Vagina (tissue), 2 donors: Measurements from ENCODE around the gene ITLN1. TPM values are rescaled to one million over a fixed set of nuclear protein-coding genes. Genes with fewer than 3 reads are reported as not detected.
A peak's percentile ranks its signal among the peaks of the same experiment; 100 is the strongest.

Source experiments
- DNase-seq, 2 donors: peaks; one replicate each; pipeline ENCODE4 v3.0.0-alpha.2; 2017; ENCODE audit errors: extremely low spot score in 2 of 2
- H3K27ac ChIP-seq: fragments of 200-600 bp; sonication (generic); one replicate; pipeline ENCODE4 v1.5.1; 2019
- H3K27me3 ChIP-seq: fragments of 200-600 bp; sonication (generic); one replicate; pipeline ENCODE4 v1.5.1; 2019
- H3K36me3 ChIP-seq, 2 donors: fragments of 200-600 bp; sonication (generic); one replicate each; pipeline ENCODE4 v1.5.1; 2017 to 2019
- H3K4me1 ChIP-seq: fragments of 200-600 bp; sonication (generic); one replicate; pipeline ENCODE4 v1.5.1; 2019
- H3K4me3 ChIP-seq, 2 donors: fragments of 200-600 bp; sonication (generic); 1 replicate in 1 of 2; 2 replicates in 1 of 2; pipeline ENCODE4 v1.5.1; 2016 to 2019
- H3K9me3 ChIP-seq: fragments of 200-600 bp; sonication (generic); one replicate; pipeline ENCODE4 v1.5.1; 2019
- CTCF ChIP-seq, 3 experiments: fragments of 450-650 bp in 2 of 3; fragments of 200-600 bp in 1 of 3; sonication (generic) in 1 of 3; IDR thresholded peaks; one replicate each; pipeline ENCODE4 v1.5.1; 2017 to 2019; ENCODE audit warnings: antibody characterized with exemption in 3 of 3, mild to moderate bottlenecking in 2 of 3, moderate library complexity in 2 of 3
- POLR2A ChIP-seq, 2 donors: fragments of 450-650 bp; IDR thresholded peaks; one replicate each; pipeline ENCODE4 v1.6.1; 2017; ENCODE audit warnings: antibody characterized with exemption in 2 of 2, mild to moderate bottlenecking in 2 of 2, moderate library complexity in 2 of 2
- POLR2AphosphoS5 ChIP-seq, 2 donors: sonication (generic); formaldehyde crosslinking; IDR thresholded peaks; one replicate each; pipeline ENCODE4 v1.9.0; 2017; ENCODE audit warnings: antibody characterized with exemption in 2 of 2, mild to moderate bottlenecking in 2 of 2, low read depth in 1 of 2; ENCODE audit not compliant: insufficient read depth in 1 of 2
- intact Hi-C: fragments of 100-400 bp; cut with DNase I; formaldehyde crosslinking; loops from one replicate; pipeline ENCODE4 v1.15.1; 2023
- total RNA-seq: library from RNA; depleted of rRNA; stranded (reverse); fragments of >200 nt; gene quantifications from one replicate; pipeline ENCODE4 v1.2.3, GENCODE V29; 2016

ITLN1 gene
- total RNA-seq, 1 donor from 2014 or later = 1.5 TPM

- peak; percentile 28 to 60 for DNase-seq
- TF ChIP-seq POLR2AphosphoS5 (IDR thresholded peaks at IDR 0.05; ENCODE audit: insufficient read depth in 1 of 2, low read depth in 1 of 2) = no peak
- no peak for TF ChIP-seq CTCF (IDR thresholded peaks at IDR 0.05)
- no peak for TF ChIP-seq POLR2A (IDR thresholded peaks at IDR 0.05)
- Histone ChIP-seq H3K27ac (no peak overlapping the region), H3K4me1 (no peaks in the 10 kb centered on the region), H3K36me3 (no peaks in the 10 kb centered on the region), H3K4me3 (no peak overlapping the region), H3K27me3 (no peaks in the 10 kb centered on the region), H3K9me3 (no peaks in the 10 kb centered on the region)
- intact Hi-C loops = no loop called here
Measured at GRCh38 chr1:160860840-160861505, 24.0 kb downstream of the ITLN1 start.

- Histone ChIP-seq H3K4me1 (no peaks in the 10 kb centered on the region), H3K36me3 (no peaks in the 10 kb centered on the region), H3K27ac (no peak overlapping the region), H3K4me3 (no peak overlapping the region), H3K27me3 (no peaks in the 10 kb centered on the region), H3K9me3 (no peaks in the 10 kb centered on the region)
- intact Hi-C loops = no loop called here
- TF ChIP-seq POLR2A (IDR thresholded peaks at IDR 0.05) = no peak
- no peak for TF ChIP-seq CTCF (IDR thresholded peaks at IDR 0.05)
- no peak for TF ChIP-seq POLR2AphosphoS5 (IDR thresholded peaks at IDR 0.05; ENCODE audit: insufficient read depth in 1 of 2, low read depth in 1 of 2)
- peak; percentile 16 to 28 for DNase-seq
Measured at GRCh38 chr1:160859166-160859565, 25.8 kb downstream of the ITLN1 start.

- Histone ChIP-seq H3K4me3 (no peak overlapping the region), H3K27me3 (no peaks in the 10 kb centered on the region), H3K27ac (no peak overlapping the region), H3K9me3 (no peaks in the 10 kb centered on the region), H3K36me3 (no peaks in the 10 kb centered on the region), H3K4me1 (no peaks in the 10 kb centered on the region)
- TF ChIP-seq POLR2AphosphoS5 (IDR thresholded peaks at IDR 0.05; ENCODE audit: insufficient read depth in 1 of 2, low read depth in 1 of 2) (no peak), POLR2A (IDR thresholded peaks at IDR 0.05) (no peak), CTCF (IDR thresholded peaks at IDR 0.05) (no peak)
- intact Hi-C loops = no loop called here
- peak; percentile 40 to 43 for DNase-seq
Measured at GRCh38 chr1:160858507-160858906, 26.5 kb downstream of the ITLN1 start.

- H3K27me3 ChIP-seq = no peaks in the 10 kb centered on the region
- DNase-seq = peak; percentile 55 to 70
- H3K4me3 ChIP-seq = no peak overlapping the region
- intact Hi-C loops = no loop called here
- no peak for TF ChIP-seq POLR2A (IDR thresholded peaks at IDR 0.05)
- no peak for TF ChIP-seq CTCF (IDR thresholded peaks at IDR 0.05)
- no peak for TF ChIP-seq POLR2AphosphoS5 (IDR thresholded peaks at IDR 0.05; ENCODE audit: insufficient read depth in 1 of 2, low read depth in 1 of 2)
- no peak overlapping the region for H3K27ac ChIP-seq
- no peaks in the 10 kb centered on the region for H3K36me3 ChIP-seq
- no peaks in the 10 kb centered on the region for H3K9me3 ChIP-seq
- H3K4me1 ChIP-seq = no peaks in the 10 kb centered on the region
Measured at GRCh38 chr1:160858097-160858496, 26.9 kb downstream of the ITLN1 start.

GRCh38 chr1:160855181-160855981, 29.6 kb downstream of the ITLN1 start:
- Histone ChIP-seq H3K4me3 (no peak overlapping the region), H3K27me3 (no peaks in the 10 kb centered on the region), H3K36me3 (no peaks in the 10 kb centered on the region), H3K27ac (no peak overlapping the region), H3K9me3 (no peaks in the 10 kb centered on the region), H3K4me1 (no peaks in the 10 kb centered on the region)
- peak; percentile 62 to 64 for DNase-seq
- intact Hi-C loops = no loop called here
- TF ChIP-seq POLR2AphosphoS5 (IDR thresholded peaks at IDR 0.05; ENCODE audit: insufficient read depth in 1 of 2, low read depth in 1 of 2) (no peak), CTCF (IDR thresholded peaks at IDR 0.05) (no peak), POLR2A (IDR thresholded peaks at IDR 0.05) (no peak)
